ENCODE results near the gene RIPOR2. TPM values are rescaled to one million over a fixed set of nuclear protein-coding genes. Genes with fewer than 3 reads are reported as not detected.

Gene RIPOR2
- total RNA-seq, 4 donors from 2014 or later = 3.7 to 112 (median 6.1) TPM

GRCh38 chr6:24821860-24822444, 113.8 kb downstream of the RIPOR2 start:
- no peak overlapping the region for H3K4me3 ChIP-seq
- H3K4me1 ChIP-seq = no peaks in the 10 kb centered on the region
- no peaks in the 10 kb centered on the region for H3K27me3 ChIP-seq
- no peak for TF ChIP-seq POLR2A (IDR thresholded peaks at IDR 0.05)
- TF ChIP-seq, protein P1, sequence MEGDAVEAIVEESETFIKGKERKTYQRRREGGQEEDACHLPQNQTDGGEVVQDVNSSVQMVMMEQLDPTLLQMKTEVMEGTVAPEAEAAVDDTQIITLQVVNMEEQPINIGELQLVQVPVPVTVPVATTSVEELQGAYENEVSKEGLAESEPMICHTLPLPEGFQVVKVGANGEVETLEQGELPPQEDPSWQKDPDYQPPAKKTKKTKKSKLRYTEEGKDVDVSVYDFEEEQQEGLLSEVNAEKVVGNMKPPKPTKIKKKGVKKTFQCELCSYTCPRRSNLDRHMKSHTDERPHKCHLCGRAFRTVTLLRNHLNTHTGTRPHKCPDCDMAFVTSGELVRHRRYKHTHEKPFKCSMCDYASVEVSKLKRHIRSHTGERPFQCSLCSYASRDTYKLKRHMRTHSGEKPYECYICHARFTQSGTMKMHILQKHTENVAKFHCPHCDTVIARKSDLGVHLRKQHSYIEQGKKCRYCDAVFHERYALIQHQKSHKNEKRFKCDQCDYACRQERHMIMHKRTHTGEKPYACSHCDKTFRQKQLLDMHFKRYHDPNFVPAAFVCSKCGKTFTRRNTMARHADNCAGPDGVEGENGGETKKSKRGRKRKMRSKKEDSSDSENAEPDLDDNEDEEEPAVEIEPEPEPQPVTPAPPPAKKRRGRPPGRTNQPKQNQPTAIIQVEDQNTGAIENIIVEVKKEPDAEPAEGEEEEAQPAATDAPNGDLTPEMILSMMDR (IDR thresholded peaks at IDR 0.05) = no peak
- no peaks in the 10 kb centered on the region for H3K9me3 ChIP-seq
- no peak overlapping the region for H3K27ac ChIP-seq
- DNase-seq = no peak
- H3K36me3 ChIP-seq = no peaks in the 10 kb centered on the region

DNA sequence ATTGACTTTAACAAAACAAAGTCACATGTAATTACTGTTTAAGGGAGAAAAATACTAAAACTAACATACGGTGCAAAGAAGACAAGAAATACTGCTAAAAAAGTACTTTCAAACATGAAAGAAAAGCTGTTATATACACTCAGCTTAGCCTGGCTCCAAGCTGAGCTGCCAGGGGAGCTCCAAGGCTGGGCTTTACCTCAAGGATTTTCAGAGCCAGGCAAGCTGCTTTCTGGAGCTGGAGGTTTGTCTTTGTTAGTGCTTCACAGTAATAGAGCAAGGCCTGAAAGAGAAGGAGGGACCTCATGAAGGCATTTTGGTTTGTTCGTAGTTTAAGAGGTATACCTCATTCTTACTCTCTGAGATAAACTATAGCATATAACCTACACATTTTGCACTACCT, 117.4 kb downstream of the RIPOR2 start:
- TF ChIP-seq POLR2A (IDR thresholded peaks at IDR 0.05) = no peak
- TF ChIP-seq, protein P1 (IDR thresholded peaks at IDR 0.05) = no peak
- Histone ChIP-seq H3K36me3 (no peaks in the 10 kb centered on the region), H3K27ac (no peak overlapping the region), H3K27me3 (no peaks in the 10 kb centered on the region), H3K9me3 (no peaks in the 10 kb centered on the region), H3K4me3 (no peak overlapping the region), H3K4me1 (no peaks in the 10 kb centered on the region)
- DNase-seq = no peak

- Histone ChIP-seq H3K27ac (no peak overlapping the region), H3K9me3 (no peaks in the 10 kb centered on the region), H3K36me3 (no peaks in the 10 kb centered on the region), H3K27me3 (no peaks in the 10 kb centered on the region), H3K4me3 (no peak overlapping the region), H3K4me1 (no peaks in the 10 kb centered on the region)
- no peak for TF ChIP-seq POLR2A (IDR thresholded peaks at IDR 0.05)
- TF ChIP-seq, protein P1 (IDR thresholded peaks at IDR 0.05) = no peak
- DNase-seq = no peak
Observed at GRCh38 chr6:24809728-24810127, 126.0 kb downstream of the RIPOR2 start.

DNA sequence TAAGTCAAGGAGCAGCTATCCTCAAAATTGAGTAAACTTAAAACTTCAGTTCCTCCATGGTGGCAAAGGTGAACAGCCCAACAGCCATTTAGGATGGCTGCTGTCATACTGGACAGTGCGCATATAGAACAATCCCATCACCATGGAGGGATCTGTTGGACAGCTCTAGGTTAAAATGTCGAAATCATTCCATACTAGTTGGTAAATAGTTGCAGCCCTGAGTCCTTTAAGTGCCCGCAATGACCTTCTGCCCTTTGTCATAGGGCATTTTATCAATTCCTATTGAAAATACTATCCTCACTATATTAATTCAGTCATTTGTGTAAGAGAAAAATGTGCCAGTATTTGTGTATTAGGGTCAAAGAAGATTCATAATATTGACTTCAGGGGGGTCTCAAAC, 128.2 kb downstream of the RIPOR2 start:
- DNase-seq = no peak
- no peaks in the 10 kb centered on the region for H3K9me3 ChIP-seq
- no peak overlapping the region for H3K4me3 ChIP-seq
- no peaks in the 10 kb centered on the region for H3K27me3 ChIP-seq
- H3K4me1 ChIP-seq = no peaks in the 10 kb centered on the region
- no peak overlapping the region for H3K27ac ChIP-seq
- no peaks in the 10 kb centered on the region for H3K36me3 ChIP-seq
- TF ChIP-seq, protein P1 (IDR thresholded peaks at IDR 0.05) = no peak
- no peak for TF ChIP-seq POLR2A (IDR thresholded peaks at IDR 0.05)

GRCh38 chr6:24802271-24803059, 133.3 kb downstream of the RIPOR2 start:
- no peaks in the 10 kb centered on the region for H3K9me3 ChIP-seq
- no peak overlapping the region for H3K27ac ChIP-seq
- H3K4me1 ChIP-seq = no peaks in the 10 kb centered on the region
- H3K27me3 ChIP-seq = no peaks in the 10 kb centered on the region
- no peak for DNase-seq
- no peaks in the 10 kb centered on the region for H3K36me3 ChIP-seq
- no peak overlapping the region for H3K4me3 ChIP-seq
- TF ChIP-seq, protein P1 (IDR thresholded peaks at IDR 0.05) = no peak
- no peak for TF ChIP-seq POLR2A (IDR thresholded peaks at IDR 0.05)

All from Peyer's patch (tissue), 4 donors.